GM18870 (cell line): Measurements from ENCODE around the gene MGAT5.

Experiments used
- ATAC-seq: cut with Tn5 transposase; IDR thresholded peaks from one replicate; pipeline ENCODE4 v1.9.1; 2021; ENCODE audit warnings: moderate library complexity; ENCODE audit not compliant: unreplicated experiment

MGAT5 gene

DNA sequence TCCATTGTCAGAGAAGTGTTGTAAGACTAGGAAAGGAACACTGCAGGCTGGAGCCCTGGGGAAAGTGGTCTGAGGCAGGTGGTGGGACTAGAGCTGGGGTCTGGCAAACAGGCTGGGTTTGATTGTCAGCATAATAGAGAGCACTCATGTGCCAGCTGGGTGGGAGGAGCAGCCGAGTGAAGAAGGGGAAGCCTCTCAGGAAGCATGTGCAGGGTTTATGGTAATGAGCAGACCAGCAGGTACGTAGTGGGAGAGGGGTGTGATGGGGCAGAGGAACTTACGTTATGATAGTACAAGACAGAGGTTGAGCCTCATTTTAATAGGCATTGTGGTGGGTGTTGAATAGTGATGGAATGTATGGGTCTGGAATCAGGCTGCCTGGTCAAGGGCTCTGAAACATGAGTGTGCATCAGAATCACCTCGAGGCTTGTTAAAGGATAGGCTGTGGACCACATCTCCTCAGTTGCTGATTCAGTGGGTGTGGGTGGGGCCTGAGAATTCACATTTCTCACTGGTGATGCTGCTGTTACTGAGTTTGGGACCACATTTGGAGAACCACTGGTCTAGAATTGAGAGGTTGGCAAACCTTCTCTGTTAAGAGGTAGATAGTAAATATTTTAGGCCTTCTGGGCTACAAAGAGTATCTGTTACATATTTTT, 1.7 kb upstream of the MGAT5 start:
- ATAC-seq = no peak

DNA sequence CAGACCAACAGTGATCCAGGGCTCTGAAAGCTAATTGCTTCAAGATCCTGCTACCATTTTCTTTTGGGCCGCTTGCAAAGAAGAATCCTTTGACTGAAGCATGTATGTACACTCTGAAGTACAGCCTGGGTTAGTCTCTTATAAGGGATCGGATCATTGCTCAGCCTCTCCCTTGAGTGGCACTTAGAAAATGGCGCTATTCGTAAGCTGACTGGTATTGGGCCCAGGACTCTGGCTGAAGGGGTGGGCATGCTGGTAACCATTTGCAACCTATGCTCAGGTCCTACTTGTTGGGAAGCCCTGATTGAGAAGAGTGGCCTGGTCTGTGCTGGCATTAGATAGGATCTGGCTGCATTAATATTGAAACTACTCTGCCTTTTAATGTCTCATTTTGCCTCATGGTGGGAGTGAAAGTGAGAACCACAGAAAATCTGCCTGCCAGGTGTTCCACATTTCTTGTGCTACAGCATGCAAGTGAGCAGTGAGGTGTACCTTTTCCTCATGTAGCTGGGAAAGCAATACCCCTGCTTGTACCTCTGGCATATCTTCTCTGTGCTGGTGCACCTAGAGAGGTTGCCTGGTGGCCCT, 661 bp upstream of the MGAT5 start:
- ATAC-seq = peak; percentile 78

DNA sequence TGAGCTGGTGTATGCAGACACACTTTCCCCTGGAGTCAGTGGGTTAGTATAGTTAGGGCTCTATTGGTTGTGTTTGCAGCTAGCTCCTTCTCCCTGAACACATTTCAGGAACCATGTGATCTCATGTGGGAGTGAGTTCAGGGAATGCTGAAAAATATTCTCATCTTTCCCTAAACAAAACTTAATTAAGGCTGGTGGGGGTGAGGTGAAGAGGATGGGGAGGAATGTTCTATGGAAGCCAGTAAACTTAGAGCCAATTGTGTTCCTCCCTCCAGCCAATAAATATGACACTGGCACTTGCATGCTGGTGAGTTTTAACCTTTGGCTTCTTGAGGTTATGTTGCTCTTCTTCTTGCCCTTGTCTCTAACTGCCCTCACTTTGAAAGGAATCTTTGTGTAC, 952 bp downstream of the MGAT5 start:
- ATAC-seq = no peak

DNA sequence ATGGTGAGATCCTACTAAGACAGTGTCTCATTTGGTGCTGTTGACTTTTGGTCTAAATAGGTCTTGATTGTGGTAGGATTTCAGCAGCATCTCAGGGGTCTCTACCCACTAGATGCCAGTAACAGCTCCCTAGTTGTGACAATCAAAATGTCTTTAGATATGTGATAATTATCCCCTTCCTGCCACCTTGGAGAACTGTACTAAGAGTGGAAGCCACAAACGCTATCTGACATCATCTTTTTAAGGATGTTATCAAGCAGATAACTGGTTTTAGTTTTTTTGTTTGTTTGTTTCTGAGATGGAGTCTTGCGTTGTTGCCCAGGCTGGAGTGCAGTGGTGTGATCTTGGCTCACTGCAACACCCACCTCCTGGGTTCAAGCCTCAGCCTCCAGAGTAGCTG, 3.1 kb downstream of the MGAT5 start:
- no peak for ATAC-seq

DNA sequence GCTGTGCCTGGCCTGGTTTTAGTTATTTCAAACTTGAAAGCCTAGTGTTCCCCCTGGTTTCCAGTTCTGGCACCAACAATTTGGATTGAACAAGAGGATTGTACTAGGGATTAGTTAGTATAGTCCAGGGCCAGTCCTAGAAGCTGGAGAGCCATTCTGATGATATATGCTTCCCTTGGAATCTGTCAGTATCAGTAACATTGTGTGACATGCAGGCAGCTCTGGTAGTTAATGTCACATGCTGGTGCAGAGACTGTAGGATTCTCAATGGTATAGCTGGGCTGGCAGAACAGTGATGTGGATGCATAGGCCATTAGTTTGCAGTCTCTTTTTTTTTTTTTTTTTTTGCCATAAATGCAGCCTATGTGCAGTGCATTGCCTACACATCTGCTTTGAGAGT, 3.6 kb downstream of the MGAT5 start:
- ATAC-seq = no peak

DNA sequence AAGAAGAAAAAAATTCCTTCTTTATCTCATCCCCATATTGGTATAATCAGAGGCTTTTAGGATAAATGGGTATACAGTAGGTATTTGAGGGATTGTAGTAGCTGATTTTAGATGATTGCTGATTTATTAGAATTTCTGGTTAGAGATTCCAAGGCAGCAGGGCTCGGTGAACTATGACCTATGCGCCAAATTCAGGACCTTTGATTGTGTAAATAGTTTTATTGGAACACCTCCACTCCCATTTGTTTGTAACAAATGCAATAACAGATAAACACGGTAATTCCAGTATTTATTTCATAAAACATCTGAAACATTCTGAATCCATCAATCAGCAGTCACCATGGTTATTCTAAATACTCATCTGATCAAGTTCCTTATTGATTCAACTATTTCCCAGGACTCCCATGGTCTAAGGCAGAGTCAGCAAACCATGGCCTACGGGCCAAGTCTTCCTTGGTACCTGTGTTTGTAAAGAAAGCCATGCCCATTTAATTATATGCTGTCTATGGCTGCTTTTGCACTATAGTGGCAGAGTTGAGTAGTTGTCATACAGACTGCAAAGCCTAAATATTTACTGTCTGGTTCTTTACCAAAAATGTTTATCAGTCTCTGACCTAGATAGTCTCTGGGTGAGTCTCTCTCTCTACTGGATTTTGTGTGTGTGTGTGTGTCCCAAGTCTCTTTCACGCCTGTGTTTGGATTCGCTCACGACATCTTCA, 4.3 kb downstream of the MGAT5 start:
- no peak for ATAC-seq

DNA sequence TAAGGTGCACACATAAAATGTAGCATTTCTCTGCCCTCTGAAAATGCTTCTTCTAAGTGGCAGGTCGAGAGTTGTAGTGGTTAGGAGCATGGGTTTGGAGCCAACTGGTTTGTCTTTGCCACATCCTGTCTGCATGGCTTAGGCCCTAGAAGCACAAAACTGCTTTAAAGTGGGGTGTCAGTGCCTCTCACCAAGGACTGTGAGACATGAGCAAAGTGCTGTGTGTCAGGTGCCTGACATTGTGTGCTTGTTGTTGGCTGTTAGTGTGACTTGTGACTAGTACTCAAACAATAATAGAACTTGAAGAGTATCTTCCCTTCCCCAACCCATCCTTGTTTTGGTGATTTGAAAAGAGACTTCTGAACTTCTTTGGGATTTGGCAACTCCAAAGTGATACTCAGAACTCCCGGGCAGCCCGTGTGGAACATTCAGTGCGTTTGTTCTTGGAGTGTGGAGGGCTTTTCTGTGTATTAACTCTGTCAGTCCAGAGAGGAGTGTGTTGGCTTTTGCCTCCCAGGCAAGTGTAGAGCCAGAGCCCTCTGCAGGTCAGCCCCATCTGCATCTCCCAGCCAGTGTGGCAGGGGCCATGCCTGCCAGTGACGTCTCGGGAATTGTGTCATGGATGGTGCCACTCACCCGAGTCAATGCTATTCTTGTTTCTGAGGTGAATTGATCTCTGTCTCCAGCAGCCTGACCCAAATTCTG, 5.0 kb downstream of the MGAT5 start:
- peak; percentile 41 for ATAC-seq

DNA sequence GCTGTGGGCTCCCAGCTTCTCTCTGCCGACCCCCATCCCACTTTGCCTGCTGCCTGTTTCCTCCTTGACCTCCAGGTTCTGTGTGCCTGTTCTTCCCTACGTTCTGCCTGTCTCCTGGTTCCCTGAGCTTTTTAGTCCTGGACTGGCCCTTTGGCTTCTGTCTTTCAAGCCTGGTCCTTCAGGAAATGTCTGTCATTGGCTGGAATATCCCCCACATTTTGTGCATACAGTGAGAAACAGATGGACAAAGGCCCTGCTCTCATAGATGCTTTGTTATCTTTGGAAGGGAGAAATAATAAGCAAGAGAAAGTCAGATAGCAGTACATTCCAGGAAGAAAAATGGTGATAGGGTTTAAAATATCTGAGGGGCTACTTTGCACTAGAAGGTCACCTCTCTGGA, 5.7 kb downstream of the MGAT5 start:
- no peak for ATAC-seq

DNA sequence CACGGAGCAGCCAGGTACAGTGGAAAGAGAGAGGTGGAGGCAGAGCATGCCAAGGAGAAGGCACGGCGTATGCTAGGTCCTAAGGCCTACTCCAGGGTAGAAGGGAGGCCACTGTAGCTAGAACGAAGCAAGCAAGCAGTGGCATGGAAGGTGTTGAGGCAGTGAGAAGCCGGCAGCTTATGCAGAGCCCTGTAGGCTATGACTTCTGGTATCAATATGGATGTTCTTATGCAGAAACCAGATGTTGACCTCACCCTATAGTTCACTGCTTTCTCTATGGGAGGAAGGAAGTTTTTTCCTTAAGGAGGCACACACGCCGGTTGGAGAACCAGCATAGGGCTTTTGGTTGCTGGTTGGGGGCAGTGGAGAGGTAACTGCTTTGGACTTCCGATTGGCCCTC, 6.1 kb downstream of the MGAT5 start:
- no peak for ATAC-seq

DNA sequence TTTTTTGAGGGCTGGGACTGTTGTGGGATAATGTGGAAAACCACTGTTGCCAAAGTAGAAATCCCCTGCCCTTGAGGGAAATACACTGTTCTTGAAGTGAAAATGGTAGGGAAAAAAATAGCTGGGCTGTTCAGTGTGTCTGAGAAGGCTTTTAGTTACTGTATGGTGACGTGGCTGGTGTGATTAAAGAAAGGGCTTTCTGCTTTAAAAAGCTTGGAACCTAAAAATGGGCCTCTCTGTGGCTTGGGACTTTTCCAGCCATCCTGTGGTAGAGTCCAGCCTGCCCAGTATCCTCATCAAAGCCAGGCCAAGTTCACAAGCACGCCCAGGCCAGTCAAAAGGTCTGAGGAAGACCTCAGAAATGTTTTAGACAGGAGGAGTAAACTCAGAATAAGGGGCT, 6.8 kb downstream of the MGAT5 start:
- ATAC-seq = no peak

DNA sequence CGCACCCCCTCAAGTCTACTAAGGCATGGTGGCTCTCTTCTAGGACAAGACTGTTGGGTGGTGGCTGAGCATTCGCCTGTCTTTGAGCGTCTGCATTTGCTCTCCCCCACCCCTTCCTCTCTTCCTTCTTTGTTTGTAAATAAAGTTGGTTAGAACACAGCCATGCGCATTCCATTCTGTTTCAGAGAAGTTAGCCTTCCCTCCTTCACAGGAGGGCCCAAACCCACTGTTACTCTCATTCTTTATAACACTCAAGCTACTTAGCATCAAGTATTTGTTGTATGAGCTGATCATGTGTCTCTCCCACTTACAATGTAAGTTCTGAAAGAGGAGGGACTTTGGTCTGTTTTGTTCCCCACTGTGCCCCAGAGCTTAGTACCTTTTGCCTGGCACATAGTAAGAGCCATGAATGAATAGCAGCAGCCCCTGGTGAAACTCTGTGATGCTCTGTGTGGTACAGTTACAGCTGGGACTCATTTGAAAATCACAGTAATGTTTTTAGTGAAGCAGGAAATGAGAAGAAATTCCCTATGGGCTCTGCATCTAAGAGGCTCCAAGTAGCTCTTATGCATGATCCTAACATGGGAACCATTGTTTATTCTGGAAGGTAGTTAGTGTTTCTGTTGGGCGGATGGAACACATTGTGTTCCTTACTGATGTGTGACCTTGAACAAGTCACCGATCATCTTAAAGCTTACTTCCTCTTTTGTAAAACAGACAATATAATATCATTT, 7.7 kb downstream of the MGAT5 start:
- peak; percentile 61 for ATAC-seq

DNA sequence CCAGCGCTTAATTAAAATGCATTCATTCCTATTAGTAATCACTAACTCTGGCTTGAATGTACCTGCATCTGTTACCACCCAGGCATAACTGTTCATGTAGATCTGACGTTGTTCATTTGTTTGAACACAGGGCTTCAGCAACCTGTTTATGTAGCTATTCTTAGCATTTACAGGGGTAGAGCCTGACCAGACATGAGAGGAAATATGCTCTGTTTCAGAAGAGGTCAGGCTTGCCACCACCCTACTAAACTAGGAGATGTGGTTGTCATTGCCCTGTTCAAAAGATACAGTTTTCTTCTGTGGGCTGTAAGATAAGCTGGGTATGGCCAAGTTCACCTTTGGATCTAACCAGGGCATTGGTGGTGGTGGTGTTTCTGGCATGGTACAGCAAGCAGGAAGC, 8.8 kb downstream of the MGAT5 start:
- peak; percentile 48 for ATAC-seq

DNA sequence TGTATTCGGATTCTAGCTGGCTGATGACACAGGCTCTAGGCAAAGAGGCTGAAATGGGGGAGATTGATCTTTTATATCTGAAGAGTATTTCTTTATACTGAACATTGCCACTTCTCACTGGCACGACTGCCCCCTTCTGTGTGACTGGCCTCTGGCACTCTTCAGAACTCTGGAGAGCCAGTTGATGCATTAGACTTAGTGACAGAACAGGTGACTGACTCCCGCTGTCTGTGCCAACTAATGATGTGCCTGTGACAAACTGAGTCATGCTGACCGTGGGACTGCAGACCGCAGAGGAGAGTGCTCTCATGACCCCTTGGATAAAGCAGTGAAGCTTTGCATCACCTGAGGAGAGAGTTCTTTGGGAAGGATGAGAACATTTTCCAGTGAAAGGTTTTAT, 14.4 kb downstream of the MGAT5 start:
- no peak for ATAC-seq

DNA sequence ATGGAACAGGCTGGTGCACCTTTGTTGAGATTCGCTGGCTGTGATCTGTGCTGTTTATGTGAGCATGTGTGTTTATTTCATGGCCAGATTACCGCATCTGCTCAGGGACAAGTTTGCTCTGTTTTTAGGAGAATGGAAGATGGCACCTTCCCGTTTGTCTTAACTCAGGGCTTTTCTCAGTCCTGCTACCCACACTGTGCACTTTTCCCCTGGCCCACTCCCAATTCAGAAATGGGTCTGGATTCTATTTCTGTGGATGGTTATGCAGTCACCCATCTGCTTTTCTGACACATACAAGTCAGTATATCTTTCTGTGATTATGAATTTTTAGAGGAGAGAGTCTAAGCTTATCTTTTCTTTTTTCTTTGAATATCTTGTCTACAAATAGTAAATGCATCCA, 15.4 kb downstream of the MGAT5 start:
- no peak for ATAC-seq

DNA sequence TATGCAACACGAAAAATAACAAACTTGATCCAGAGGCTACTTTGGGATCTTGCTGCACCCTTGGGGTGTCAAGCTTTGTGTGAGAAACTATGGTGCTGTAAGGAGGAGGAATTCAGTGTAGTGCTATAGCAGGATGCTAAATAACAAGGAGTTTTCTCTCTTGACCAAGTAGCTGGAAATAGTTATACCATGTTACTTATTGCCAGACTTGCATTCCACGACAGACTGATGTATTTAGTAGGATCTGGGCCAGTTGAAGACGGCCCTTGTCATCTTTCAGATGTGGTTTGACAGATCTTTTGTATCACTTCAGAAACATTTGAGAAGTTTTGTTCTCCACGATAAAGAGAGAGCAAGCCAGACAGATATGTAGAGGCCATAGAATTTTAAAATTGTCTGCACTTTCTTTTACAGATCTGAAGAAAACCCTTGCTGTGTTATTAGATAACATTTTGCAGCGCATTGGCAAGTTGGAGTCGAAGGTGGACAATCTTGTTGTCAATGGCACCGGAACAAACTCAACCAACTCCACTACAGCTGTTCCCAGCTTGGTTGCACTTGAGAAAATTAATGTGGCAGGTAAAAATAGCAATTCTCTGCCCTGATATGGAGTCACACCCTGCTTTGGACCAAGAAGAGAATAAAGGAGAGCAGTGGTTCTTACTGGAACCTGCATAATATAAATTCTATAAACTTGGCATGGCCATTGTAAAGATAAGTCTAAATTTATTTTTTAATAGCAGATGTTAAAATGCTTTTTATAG, 16.3 kb downstream of the MGAT5 start:
- ATAC-seq = no peak

DNA sequence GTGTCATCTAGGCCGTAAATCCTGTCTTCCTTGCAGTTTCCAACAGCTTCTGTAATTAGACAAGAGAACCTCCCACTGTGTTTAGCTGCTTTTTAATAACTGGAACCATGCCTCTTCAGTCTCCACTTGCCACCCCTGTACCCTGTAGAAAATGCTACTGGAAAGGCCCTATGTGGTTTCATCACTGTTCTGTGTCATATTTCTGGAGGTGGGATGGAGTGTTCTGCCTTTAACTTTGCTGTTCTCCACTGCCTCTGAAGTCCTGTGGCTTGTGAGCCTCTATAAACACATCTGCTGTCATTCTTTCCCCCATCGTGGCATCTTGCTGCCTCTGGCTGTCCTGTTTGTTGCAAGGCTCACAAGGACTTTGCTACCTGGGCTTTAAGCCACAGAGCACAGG, 17.9 kb downstream of the MGAT5 start:
- no peak for ATAC-seq

DNA sequence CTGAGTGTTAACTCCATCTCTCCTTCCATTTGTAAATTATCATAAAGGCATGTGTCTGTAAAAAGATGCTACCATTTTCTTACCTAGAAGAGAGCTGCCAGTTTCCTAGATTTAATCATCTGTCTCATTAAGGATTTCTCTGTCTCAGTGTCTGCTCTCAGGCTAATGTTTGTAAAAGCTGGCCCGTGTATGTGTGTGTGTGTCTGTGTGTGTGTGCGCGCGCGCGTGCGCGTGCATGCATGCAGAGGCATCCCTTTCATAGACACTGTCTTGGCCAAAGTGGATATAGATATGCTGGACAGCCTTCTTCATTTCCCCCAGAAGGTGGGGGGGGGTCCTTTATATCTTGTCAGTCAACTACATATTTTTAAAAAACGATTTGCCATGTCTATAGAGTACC, 18.9 kb downstream of the MGAT5 start:
- ATAC-seq = no peak

DNA sequence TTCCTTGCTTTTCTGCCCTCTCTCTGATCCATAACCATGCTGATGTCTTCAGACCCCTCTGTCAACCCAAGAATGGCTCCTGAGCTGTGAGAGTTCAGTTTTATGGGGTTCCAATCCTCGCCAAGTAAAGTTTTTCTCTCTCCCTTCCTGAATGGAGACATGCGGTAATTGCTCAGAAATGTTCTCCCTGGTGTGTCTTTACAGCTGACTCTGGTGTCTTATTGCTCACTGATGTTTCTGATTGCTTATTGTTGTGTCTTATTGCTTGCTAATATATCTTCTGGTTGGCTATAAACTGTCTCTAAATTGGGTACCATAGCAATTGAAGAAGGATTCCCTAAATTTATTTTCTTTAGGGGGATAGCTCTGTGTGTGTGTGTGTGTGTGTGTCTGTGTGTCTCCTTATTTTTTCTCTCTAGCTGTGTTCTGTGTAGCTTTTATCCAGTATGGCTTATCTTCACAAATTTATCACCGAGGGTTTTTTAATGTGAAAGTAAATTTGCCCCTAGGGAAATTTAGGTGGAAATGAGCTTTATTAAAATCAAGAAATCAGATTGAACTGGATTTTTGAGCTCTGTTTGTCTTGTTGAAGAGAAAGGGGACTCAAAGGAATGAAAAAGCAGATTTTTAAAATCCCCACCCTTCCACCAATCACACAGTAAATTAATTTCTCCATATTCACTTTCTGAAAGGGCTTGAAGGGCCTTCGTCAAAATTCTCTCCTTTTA, 19.5 kb downstream of the MGAT5 start:
- no peak for ATAC-seq

DNA sequence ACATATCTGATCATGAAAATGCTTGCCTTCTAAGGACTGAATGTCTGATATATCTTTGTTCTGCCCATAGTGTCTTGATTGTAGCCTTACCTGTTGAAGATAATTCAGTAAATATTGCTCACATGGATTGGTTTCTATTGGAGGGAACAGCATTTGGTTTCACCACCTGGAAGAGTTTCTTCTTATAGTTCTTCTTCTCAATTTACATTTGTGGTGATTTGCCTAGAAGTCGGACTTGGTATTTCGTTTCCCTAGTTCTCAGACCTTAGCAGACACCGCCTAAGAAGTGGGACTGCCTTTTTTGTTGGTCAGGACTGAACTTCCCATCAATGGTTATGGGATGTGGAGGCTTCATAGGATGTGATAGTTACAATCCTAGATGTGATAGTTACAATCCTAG, 20.2 kb downstream of the MGAT5 start:
- ATAC-seq = no peak
